ENCODE results near the gene TUBGCP2.

TUBGCP2 gene

GRCh38 chr10:133279326-133280226, 29.1 kb downstream of the TUBGCP2 start:
- H3K4me3 Mint-ChIP-seq, result no peak overlapping the region
- DNase-seq (ENCODE audit: low spot score in 2 of 2) (no peak), ATAC-seq (ENCODE audit: low read depth) (no peak)
- H3K4me1 Mint-ChIP-seq, result peaks cover 25% of the 10 kb centered on the region
- H3K27ac Mint-ChIP-seq, result peak overlapping the region; percentile 24
- no peaks in the 10 kb centered on the region for H3K27me3 Mint-ChIP-seq
- no peaks in the 10 kb centered on the region for H3K9me3 Mint-ChIP-seq
- H3K36me3 Mint-ChIP-seq, result peaks cover 15% of the 10 kb centered on the region

GRCh38 chr10:133278577-133279265, 30.0 kb downstream of the TUBGCP2 start:
- Mint-ChIP-seq H3K27me3 (no peaks in the 10 kb centered on the region), H3K36me3 (peaks cover 11% of the 10 kb centered on the region), H3K4me1 (peaks cover 24% of the 10 kb centered on the region), H3K4me3 (peak overlapping the region; percentile 82), H3K27ac (peak overlapping the region; percentile 91), H3K9me3 (no peaks in the 10 kb centered on the region)
- peak; percentile 24 for ATAC-seq (ENCODE audit: low read depth)
- DNase-seq (ENCODE audit: low spot score in 2 of 2), result peak; percentile 54 to 55

- Mint-ChIP-seq H3K36me3 (peaks cover 8% of the 10 kb centered on the region), H3K4me3 (peak overlapping the region; percentile 82), H3K4me1 (peaks cover 23% of the 10 kb centered on the region), H3K9me3 (no peaks in the 10 kb centered on the region), H3K27ac (peak overlapping the region; percentile 91), H3K27me3 (no peaks in the 10 kb centered on the region)
- no peak for ATAC-seq (ENCODE audit: low read depth)
- DNase-seq (ENCODE audit: low spot score in 2 of 2), result no peak
These were observed 30.6 kb downstream of the TUBGCP2 start for GRCh38 chr10:133277993-133278576.

- Mint-ChIP-seq H3K27ac (peak overlapping the region; percentile 91), H3K36me3 (peaks cover 8% of the 10 kb centered on the region), H3K27me3 (no peaks in the 10 kb centered on the region), H3K4me3 (peak overlapping the region; percentile 82), H3K4me1 (peaks cover 23% of the 10 kb centered on the region), H3K9me3 (no peaks in the 10 kb centered on the region)
- no peak for ATAC-seq (ENCODE audit: low read depth)
- no peak for DNase-seq (ENCODE audit: low spot score in 2 of 2)
These were observed 31.2 kb downstream of the TUBGCP2 start for GRCh38 chr10:133277277-133277992.

GRCh38 chr10:133276435-133277201, 32.1 kb downstream of the TUBGCP2 start, which contains the start of gene ADAM8:
ADAM8 (minus strand) TSS chr10:133276868; CDS start chr10:133276817, 51 bp downstream.
- peak; percentile 53 for ATAC-seq (ENCODE audit: low read depth)

DNA sequence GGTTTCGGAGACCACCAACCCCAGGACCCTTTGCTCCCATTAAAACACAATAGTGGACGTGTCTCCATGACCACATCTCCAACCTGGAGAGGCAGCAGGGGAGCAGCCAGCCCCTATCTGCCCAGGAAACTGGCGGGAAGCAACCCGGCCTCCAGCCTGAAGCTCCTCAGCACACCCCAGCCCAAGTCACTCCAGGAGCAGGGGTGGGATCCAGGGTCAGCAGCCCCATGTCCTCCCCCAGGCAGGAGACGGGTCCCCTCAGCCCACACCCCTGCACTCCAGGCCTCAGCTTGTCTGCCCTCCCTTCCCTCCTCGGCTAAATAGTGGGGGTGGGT, 32.6 kb downstream of the TUBGCP2 start:
- no peaks in the 10 kb centered on the region for H3K27me3 Mint-ChIP-seq
- no peaks in the 10 kb centered on the region for H3K9me3 Mint-ChIP-seq
- H3K36me3 Mint-ChIP-seq, result peaks cover 10% of the 10 kb centered on the region
- H3K4me1 Mint-ChIP-seq, result peaks cover 23% of the 10 kb centered on the region
- no peak for ATAC-seq (ENCODE audit: low read depth)
- peak overlapping the region; percentile 90 for H3K4me3 Mint-ChIP-seq
- H3K27ac Mint-ChIP-seq, result peak overlapping the region; percentile 97
- DNase-seq (ENCODE audit: low spot score in 2 of 2), result no peak

More at GRCh38 chr10:133276435-133277201, 32.1 kb downstream of the TUBGCP2 start, which contains the start of gene ADAM8:
- H3K9me3 Mint-ChIP-seq, result no peaks in the 10 kb centered on the region
- DNase-seq (ENCODE audit: low spot score in 2 of 2), result peak; percentile 70 to 76
- peak within 1 kb of the TSS; percentile 97 for H3K27ac Mint-ChIP-seq
- H3K36me3 Mint-ChIP-seq, result peaks cover 11% of the 10 kb centered on the region
- no peaks in the 10 kb centered on the region for H3K27me3 Mint-ChIP-seq
- H3K4me1 Mint-ChIP-seq, result peaks cover 23% of the 10 kb centered on the region
- peak within 1 kb of the TSS; percentile 90 for H3K4me3 Mint-ChIP-seq

DNA sequence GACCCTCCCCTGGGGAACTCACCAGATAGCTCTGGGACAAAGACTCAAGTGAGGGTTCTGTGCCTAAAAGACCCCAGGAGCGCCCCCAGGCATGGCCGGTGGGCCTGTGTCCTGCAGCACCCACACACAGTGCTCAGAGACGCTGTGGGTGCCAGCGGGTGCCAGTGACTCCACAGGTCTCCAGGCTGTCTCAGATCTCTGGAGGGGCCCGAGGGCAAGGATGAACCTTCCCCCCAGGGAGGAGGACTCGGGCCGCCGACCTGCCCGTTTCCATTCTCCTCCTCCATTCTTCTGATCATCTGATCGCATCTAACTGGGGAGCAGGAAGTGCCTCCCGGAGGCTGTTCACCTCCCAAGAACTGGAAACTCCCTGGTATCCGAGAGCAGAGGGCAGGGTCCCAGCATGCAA, 33.0 kb downstream of the TUBGCP2 start:
- Mint-ChIP-seq H3K27ac (peak overlapping the region; percentile 97), H3K27me3 (no peaks in the 10 kb centered on the region), H3K4me1 (peaks cover 23% of the 10 kb centered on the region), H3K4me3 (peak overlapping the region; percentile 90), H3K36me3 (peaks cover 10% of the 10 kb centered on the region), H3K9me3 (no peaks in the 10 kb centered on the region)
- DNase-seq (ENCODE audit: low spot score in 2 of 2), result peak in 1 of 2 donors; percentile 63
- ATAC-seq (ENCODE audit: low read depth), result peak; percentile 40

DNA sequence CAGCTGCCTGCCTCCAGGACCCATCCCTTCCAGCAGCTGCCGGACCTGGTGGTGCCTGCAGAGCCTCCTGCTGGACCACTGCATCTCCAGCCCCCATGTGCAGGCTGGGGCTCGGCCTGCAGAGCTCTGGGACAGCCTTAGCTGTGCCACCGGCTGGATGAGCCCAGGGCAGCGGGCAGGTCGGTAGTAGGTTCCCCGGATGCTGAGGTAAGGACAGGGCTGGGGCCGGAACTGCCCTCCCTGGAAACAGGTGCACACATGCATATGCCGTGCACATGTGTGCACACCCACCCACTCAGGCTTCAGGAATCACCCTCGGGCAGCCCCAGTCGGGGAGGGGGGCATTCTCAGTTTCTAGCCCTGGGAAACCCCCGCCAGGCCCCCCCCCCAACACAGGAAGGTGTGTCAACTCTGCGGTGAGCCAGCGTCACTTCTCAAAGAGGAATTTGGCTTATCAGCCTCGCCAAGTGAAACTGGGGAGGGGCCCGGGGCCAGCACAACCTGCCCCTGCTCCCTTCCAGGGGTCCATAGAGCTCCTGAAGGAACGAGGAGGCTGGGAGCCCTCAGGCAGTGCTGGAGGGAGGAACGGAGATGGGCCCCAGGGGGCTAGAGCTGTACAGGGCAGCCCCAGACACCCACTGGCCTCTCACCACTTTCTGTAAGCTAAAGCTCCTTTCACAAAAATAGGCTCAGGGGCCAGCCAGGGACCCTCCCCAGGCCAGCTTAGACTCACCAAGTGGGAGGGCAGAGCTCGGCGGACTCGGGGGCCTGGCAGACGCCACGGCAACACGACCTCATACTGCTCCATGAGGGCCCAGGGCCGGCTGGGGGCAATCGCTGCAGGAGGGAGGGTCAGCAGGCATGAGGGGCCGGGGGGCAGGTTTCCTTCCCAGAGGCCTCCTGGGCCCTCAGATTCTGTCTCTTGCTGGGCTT, 33.7 kb downstream of the TUBGCP2 start:
- peaks cover 6% of the 10 kb centered on the region for H3K36me3 Mint-ChIP-seq
- H3K27ac Mint-ChIP-seq, result peak overlapping the region; percentile 97
- DNase-seq (ENCODE audit: low spot score in 2 of 2), result peak; percentile 73 to 75
- no peaks in the 10 kb centered on the region for H3K27me3 Mint-ChIP-seq
- H3K4me3 Mint-ChIP-seq, result peak overlapping the region; percentile 90
- ATAC-seq (ENCODE audit: low read depth), result peak; percentile 68
- H3K4me1 Mint-ChIP-seq, result peaks cover 21% of the 10 kb centered on the region
- no peaks in the 10 kb centered on the region for H3K9me3 Mint-ChIP-seq

- Mint-ChIP-seq H3K36me3 (peaks cover 6% of the 10 kb centered on the region), H3K4me3 (no peak overlapping the region), H3K27ac (peak overlapping the region; percentile 97), H3K27me3 (no peaks in the 10 kb centered on the region), H3K4me1 (peaks cover 12% of the 10 kb centered on the region), H3K9me3 (no peaks in the 10 kb centered on the region)
- DNase-seq (ENCODE audit: low spot score in 2 of 2), result no peak
- ATAC-seq (ENCODE audit: low read depth), result no peak
These were observed 35.0 kb downstream of the TUBGCP2 start for GRCh38 chr10:133273534-133274143.

DNA sequence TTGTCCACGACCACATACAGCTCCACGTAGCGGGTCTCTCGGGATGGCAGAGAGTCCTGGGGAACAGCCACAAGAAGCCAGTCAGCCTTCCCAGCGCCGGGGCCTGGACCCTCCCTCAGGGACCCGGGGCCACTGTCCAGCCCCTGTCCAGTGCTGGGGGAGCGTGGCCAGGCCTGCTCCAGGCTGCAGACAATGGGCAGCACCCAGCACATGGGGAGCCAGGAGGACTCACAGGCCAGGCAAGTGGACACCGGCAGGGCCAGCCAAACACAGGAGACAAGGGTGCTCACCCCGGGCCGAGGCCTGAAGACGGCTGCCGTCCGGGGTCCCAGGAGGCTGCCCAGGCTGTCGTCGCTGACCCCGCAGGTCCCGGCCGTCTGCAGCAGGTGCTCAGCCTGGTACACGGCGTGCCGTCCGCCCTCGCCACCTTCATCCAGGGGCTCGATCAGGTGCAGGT, 35.7 kb downstream of the TUBGCP2 start:
- no peak for ATAC-seq (ENCODE audit: low read depth)
- no peak for DNase-seq (ENCODE audit: low spot score in 2 of 2)
- H3K36me3 Mint-ChIP-seq, result peaks cover 6% of the 10 kb centered on the region
- peak overlapping the region; percentile 97 for H3K27ac Mint-ChIP-seq
- no peaks in the 10 kb centered on the region for H3K9me3 Mint-ChIP-seq
- H3K4me3 Mint-ChIP-seq, result no peak overlapping the region
- H3K4me1 Mint-ChIP-seq, result peaks cover 5% of the 10 kb centered on the region
- H3K27me3 Mint-ChIP-seq, result no peaks in the 10 kb centered on the region

DNA sequence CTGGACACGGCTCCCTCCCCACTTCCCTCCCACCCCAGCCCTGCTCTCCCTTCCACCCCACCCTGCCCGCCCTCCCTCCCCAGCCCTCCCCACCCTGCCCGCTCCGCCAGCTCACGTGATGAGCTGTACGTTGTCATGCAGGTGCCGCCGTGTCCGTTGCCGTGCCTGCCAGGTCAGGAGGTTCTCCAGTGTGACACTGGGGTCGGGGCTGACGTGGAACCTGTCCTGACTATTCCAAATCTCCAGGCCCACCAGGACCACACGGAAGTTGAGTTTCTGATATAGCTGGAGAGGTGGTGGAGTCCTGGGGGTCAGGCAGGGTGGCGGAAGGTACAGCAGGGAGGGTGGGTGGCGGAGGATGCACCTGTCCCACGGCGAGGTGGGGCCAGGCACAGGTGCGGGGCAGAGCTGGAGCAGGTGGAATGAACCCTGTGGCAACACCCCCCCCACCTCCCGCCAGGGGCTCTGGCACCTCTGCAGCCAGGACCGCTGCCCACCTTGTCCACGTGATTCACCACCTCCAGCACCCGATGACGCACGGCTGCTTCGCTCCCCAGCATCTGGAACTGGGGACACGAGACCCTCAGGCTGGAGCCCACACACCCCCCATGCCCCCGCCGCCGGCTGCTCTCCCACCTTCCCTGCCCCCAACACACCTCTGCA, 36.2 kb downstream of the TUBGCP2 start:
- Mint-ChIP-seq H3K4me3 (no peak overlapping the region), H3K27me3 (no peaks in the 10 kb centered on the region), H3K4me1 (peaks cover under 1% of the 10 kb centered on the region), H3K27ac (peak overlapping the region; percentile 31), H3K36me3 (peaks cover 6% of the 10 kb centered on the region), H3K9me3 (no peaks in the 10 kb centered on the region)
- DNase-seq (ENCODE audit: low spot score in 2 of 2) (no peak), ATAC-seq (ENCODE audit: low read depth) (no peak)

All from memory B cell (primary cell).